GM12878 (cell line): ENCODE data around the gene C8G. TPM values are rescaled to one million over a fixed set of nuclear protein-coding genes. Genes with fewer than 3 reads are reported as not detected.

ENCODE experiments used
- ATAC-seq: fragments of 200-7000 bp; cut with Tn5 transposase; 3 replicates; pipeline ENCODE4 v1.9.1; 2020; ENCODE audit warnings: mild to moderate bottlenecking, moderate library complexity
- BruUV-seq: library from RNA; stranded (reverse); fragments of 400-500 nt; replicated peaks from 2 replicates; lab custom pipeline; 2021; lab: Mats Ljungman, UMichigan
- CTCF ChIA-PET: fragments of 300-600 bp; sonication (Branson Sonifier 250); formaldehyde crosslinking; extraction: SDS; loops from one replicate; lab custom pipeline; 2021; ENCODE audit warnings: inconsistent platforms; lab: Yijun Ruan, JAX
- POLR2A ChIA-PET: fragments of 350-600 bp; formaldehyde crosslinking; extraction: SDS; loops from one replicate; lab custom pipeline; 2021; ENCODE audit warnings: inconsistent platforms; lab: Charles Lee
- RAD21 ChIA-PET: fragments of 300-600 bp; sonication (Branson Sonifier 250); formaldehyde crosslinking; loops from one replicate; lab custom pipeline; 2023; ENCODE audit warnings: antibody characterized with exemption; ENCODE audit not compliant: unreplicated experiment; lab: Charles Lee
- SMC1A ChIA-PET: fragments of 300-600 bp; sonication (Branson Sonifier 250); formaldehyde crosslinking; loops from one replicate; lab custom pipeline; 2023; ENCODE audit not compliant: unreplicated experiment, uncharacterized antibody; lab: Charles Lee
- DNase-seq: peaks from one replicate; pipeline ENCODE4 v3.0.0-alpha.2; 2011; ENCODE audit warnings: low read depth, low spot score
- FAIRE-seq: peaks from 3 replicates; lab custom pipeline; 2011; peaks lifted over from hg19 to GRCh38; lab: Jason Lieb, UNC
- H2AFZ ChIP-seq: 2 replicates; pipeline ENCODE4 v1.6.0; 2011; ENCODE audit warnings: low read depth, low read length, control low read depth; ENCODE audit not compliant: control insufficient read depth
- H3K27ac ChIP-seq: 2 replicates; pipeline ENCODE4 v1.5.1; 2011; ENCODE audit warnings: control low read depth; ENCODE audit not compliant: control insufficient read depth, insufficient read depth
- H3K27me3 ChIP-seq, 2 experiments: replicated peaks in 1 of 2; 2 replicates each; pipeline versions ENCODE4 v1.6.0 to v1.6.1; 2011; ENCODE audit warnings: low read length in 1 of 2; ENCODE audit not compliant: control insufficient read depth in 2 of 2, insufficient read depth in 2 of 2
- H3K36me3 ChIP-seq, 2 experiments: 2 replicates each; pipeline ENCODE4 v1.5.1; 2011; ENCODE audit warnings: low read length in 1 of 2; ENCODE audit not compliant: control insufficient read depth in 2 of 2, insufficient read depth in 2 of 2
- H3K4me1 ChIP-seq: 2 replicates; pipeline ENCODE4 v1.6.1; 2011; ENCODE audit warnings: mild to moderate bottlenecking, low read length, moderate library complexity, mixed read lengths; ENCODE audit not compliant: control insufficient read depth, insufficient read depth
- H3K4me2 ChIP-seq: 2 replicates; pipeline ENCODE4 v1.6.0; 2011; ENCODE audit warnings: control low read depth; ENCODE audit not compliant: control insufficient read depth, insufficient read depth
- H3K4me3 ChIP-seq: fragments of 200-600 bp; sonication (generic); 2 replicates; pipeline ENCODE4 v1.5.1; 2016
- H3K79me2 ChIP-seq: 2 replicates; pipeline ENCODE4 v1.6.0; 2011; ENCODE audit warnings: low read length; ENCODE audit not compliant: control insufficient read depth, insufficient read depth
- H3K9ac ChIP-seq: 2 replicates; pipeline ENCODE4 v1.8.0; 2011; ENCODE audit warnings: low read length, control low read depth, mixed read lengths; ENCODE audit not compliant: control insufficient read depth, insufficient read depth
- H3K9me3 ChIP-seq: replicated peaks from 3 replicates; pipeline ENCODE4 v1.5.1; 2011; ENCODE audit warnings: mild to moderate bottlenecking, low read length; ENCODE audit not compliant: control insufficient read depth, insufficient read depth
- H4K20me1 ChIP-seq: 2 replicates; pipeline ENCODE4 v1.6.0; 2011; ENCODE audit not compliant: control insufficient read depth, insufficient read depth
- CEBPB ChIP-seq, 2 experiments: fragments of 150-350 bp in 1 of 2; IDR thresholded peaks; 2 replicates each; pipeline ENCODE4 v1.6.1; 2012 to 2014; ENCODE audit warnings: low read depth in 2 of 2, low read length in 2 of 2, borderline replicate concordance in 1 of 2, inconsistent platforms in 1 of 2
- CHD1 ChIP-seq: IDR thresholded peaks from 2 replicates; pipeline ENCODE4 v1.6.1; 2012; ENCODE audit warnings: low read depth, low read length, improper control_type of control experiment
- ETV6 ChIP-seq, 2 experiments: fragments of 450-650 bp in 1 of 2; IDR thresholded peaks in 1 of 2; conservative IDR thresholded peaks in 1 of 2; 2 replicates each; pipeline ENCODE4 v1.6.1; 2014; ENCODE audit warnings: antibody characterized with exemption in 1 of 2, borderline replicate concordance in 1 of 2, low read depth in 1 of 2, mild to moderate bottlenecking in 1 of 2, moderate library complexity in 1 of 2
- FOXM1 ChIP-seq: IDR thresholded peaks from 2 replicates; pipeline ENCODE4 v1.6.1; 2012; ENCODE audit warnings: low read depth, mild to moderate bottlenecking, inconsistent platforms, low read length, moderate library complexity
- PKNOX1 ChIP-seq: fragments of 450-650 bp; IDR thresholded peaks from 2 replicates; pipeline ENCODE4 v1.6.1; 2016; ENCODE audit warnings: mild to moderate bottlenecking
- RCOR1 ChIP-seq: conservative IDR thresholded peaks from 2 replicates; pipeline ENCODE4 v1.6.1; 2012; ENCODE audit warnings: low read depth, low read length, improper control_type of control experiment
- RFX5 ChIP-seq: IDR thresholded peaks from 2 replicates; pipeline ENCODE4 v1.6.1; 2011; ENCODE audit warnings: low read depth, low read length, improper control_type of control experiment
- SMARCA5 ChIP-seq: fragments of 450-650 bp; IDR thresholded peaks from 2 replicates; pipeline ENCODE4 v1.6.1; 2017; ENCODE audit warnings: mild to moderate bottlenecking
- WRNIP1 ChIP-seq: IDR thresholded peaks from 2 replicates; pipeline ENCODE4 v1.6.1; 2011; ENCODE audit warnings: low read depth, low read length, improper control_type of control experiment, borderline replicate concordance
- ZZZ3 ChIP-seq: IDR thresholded peaks from 2 replicates; pipeline ENCODE4 v1.6.1; 2011; ENCODE audit warnings: low read depth; ENCODE audit not compliant: control insufficient read depth, insufficient read length
- WGBS: methylation state at CpG from one replicate; pipeline ENCODE4 v1.1.6; 2016; ENCODE audit warnings: low lambda C conversion rate; ENCODE audit not compliant: insufficient replicate concordance, insufficient coverage; ENCODE audit errors: missing lambda C conversion rate; 5-methylcytosine and 5-hydroxymethylcytosine counted together
- in situ Hi-C: fragments of 300-500 bp; cut with MboI; formaldehyde crosslinking; loops from 9 replicates; pipeline ENCODE4 v1.14.3; 2018; ENCODE audit warnings: mixed read lengths
- intact Hi-C: fragments of 100-400 bp; cut with micrococcal nuclease; formaldehyde crosslinking; loops from one replicate; pipeline ENCODE4 v1.14.2; 2022; ENCODE audit not compliant: unreplicated experiment
- polyA plus RNA-seq, 11 experiments: library from polyadenylated mRNA; depleted of rRNA in 4 of 11; unstranded in 6 of 11; stranded (reverse) in 5 of 11; fragments of >200 nt; fragmentation: Nextera tagmentation in 4 of 11; fragmentation: Illumina TruSeq in 1 of 11; extraction: Ambion mirVana in 4 of 11; extraction: Trizol in 1 of 11; gene quantifications; 1 replicate in 1 of 11; 2 replicates in 10 of 11; pipeline versions ENCODE4 v1.2.1 to v1.2.3, GENCODE V29; 2011 to 2016; ENCODE audit warnings: inconsistent platforms in 2 of 11, missing spikeins in 2 of 11, low read depth in 1 of 11
- total RNA-seq, 4 experiments: library from RNA; depleted of rRNA in 3 of 4; stranded (reverse); fragments of >200 nt in 3 of 4; fragmentation: Illumina TruSeq in 1 of 4; extraction: Trizol in 1 of 4; gene quantifications; 2 replicates each; pipeline versions ENCODE4 v1.2.1 to v1.2.3, GENCODE V29; 2013 to 2021
- TF ChIP-seq, protein P1 (sequence below): IDR thresholded peaks from 2 replicates; pipeline ENCODE4 v1.6.1; 2012; ENCODE audit warnings: improper control_type of control experiment, low read depth, low read length; ENCODE audit not compliant: insufficient replicate concordance
- TF ChIP-seq, protein P2 (sequence below): IDR thresholded peaks from 2 replicates; pipeline ENCODE4 v1.6.1; 2011; ENCODE audit warnings: low read depth, mild to moderate bottlenecking, low read length, moderate library complexity, borderline replicate concordance; ENCODE audit errors: extremely low read depth

Gene C8G
- total and polyA plus RNA-seq, 10 of the 15 experiments (the other 5 are each of a cell fraction or from before 2014, with no cell fraction given): 0.26 to 0.69 (median 0.50) TPM; not detected in 7

DNA sequence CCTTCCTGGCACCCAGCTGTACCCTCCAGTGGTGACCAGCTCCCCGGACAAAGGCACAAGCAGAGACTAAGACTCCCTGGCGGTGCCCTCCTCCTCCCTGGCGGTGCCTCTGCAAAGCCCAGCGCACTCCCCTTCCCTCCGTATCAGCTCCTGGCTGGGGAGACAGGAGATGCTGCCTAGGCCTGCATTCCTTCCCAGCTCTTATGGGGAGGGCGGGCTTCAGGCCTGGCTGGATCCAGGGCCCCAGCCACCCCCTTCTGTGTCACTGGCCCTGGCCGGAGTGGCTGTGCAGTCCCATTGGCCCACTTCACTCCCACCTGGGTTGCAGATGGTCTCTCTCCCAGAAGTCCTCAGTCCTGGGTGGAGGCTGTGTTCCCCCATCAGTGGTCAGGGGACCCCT, 13.4 kb downstream of the C8G start:
- H3K36me3 ChIP-seq: no peaks in the 10 kb centered on the region
- ChIA-PET POLR2A (no interaction called here), RAD21 (no interaction called here), CTCF (no interaction called here), SMC1A (no interaction called here)
- intact Hi-C loops (no loop called here), in situ Hi-C loops (no loop called here)
- H2AFZ ChIP-seq: no peak overlapping the region
- no peaks in the 10 kb centered on the region for H3K79me2 ChIP-seq
- H3K4me3 ChIP-seq: no peak overlapping the region
- no peak overlapping the region for H3K4me2 ChIP-seq
- H3K27me3 ChIP-seq: no peaks in the 10 kb centered on the region
- no peak overlapping the region for H3K27ac ChIP-seq
- no peaks in the 10 kb centered on the region for H4K20me1 ChIP-seq
- H3K4me1 ChIP-seq: no peaks in the 10 kb centered on the region
- DNase-seq: no peak
- no peak for FAIRE-seq
- no peak overlapping the region for H3K9ac ChIP-seq
- no TSS peak for BruUV-seq
- no peaks in the 10 kb centered on the region for H3K9me3 ChIP-seq
- TF ChIP-seq, protein P1, sequence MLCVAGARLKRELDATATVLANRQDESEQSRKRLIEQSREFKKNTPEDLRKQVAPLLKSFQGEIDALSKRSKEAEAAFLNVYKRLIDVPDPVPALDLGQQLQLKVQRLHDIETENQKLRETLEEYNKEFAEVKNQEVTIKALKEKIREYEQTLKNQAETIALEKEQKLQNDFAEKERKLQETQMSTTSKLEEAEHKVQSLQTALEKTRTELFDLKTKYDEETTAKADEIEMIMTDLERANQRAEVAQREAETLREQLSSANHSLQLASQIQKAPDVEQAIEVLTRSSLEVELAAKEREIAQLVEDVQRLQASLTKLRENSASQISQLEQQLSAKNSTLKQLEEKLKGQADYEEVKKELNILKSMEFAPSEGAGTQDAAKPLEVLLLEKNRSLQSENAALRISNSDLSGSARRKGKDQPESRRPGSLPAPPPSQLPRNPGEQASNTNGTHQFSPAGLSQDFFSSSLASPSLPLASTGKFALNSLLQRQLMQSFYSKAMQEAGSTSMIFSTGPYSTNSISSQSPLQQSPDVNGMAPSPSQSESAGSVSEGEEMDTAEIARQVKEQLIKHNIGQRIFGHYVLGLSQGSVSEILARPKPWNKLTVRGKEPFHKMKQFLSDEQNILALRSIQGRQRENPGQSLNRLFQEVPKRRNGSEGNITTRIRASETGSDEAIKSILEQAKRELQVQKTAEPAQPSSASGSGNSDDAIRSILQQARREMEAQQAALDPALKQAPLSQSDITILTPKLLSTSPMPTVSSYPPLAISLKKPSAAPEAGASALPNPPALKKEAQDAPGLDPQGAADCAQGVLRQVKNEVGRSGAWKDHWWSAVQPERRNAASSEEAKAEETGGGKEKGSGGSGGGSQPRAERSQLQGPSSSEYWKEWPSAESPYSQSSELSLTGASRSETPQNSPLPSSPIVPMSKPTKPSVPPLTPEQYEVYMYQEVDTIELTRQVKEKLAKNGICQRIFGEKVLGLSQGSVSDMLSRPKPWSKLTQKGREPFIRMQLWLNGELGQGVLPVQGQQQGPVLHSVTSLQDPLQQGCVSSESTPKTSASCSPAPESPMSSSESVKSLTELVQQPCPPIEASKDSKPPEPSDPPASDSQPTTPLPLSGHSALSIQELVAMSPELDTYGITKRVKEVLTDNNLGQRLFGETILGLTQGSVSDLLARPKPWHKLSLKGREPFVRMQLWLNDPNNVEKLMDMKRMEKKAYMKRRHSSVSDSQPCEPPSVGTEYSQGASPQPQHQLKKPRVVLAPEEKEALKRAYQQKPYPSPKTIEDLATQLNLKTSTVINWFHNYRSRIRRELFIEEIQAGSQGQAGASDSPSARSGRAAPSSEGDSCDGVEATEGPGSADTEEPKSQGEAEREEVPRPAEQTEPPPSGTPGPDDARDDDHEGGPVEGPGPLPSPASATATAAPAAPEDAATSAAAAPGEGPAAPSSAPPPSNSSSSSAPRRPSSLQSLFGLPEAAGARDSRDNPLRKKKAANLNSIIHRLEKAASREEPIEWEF: no peak
- TF ChIP-seq WRNIP1: no peak
- no peak for TF ChIP-seq ZZZ3
- TF ChIP-seq FOXM1: no peak
- TF ChIP-seq CHD1: no peak
- no peak for TF ChIP-seq SMARCA5
- TF ChIP-seq CEBPB (IDR thresholded peaks at IDR 0.05; ENCODE audit: borderline replicate concordance in 1 of 2, low read depth in 2 of 2, low read length in 2 of 2): no peak
- no peak for TF ChIP-seq ETV6 (conservative IDR thresholded peaks at IDR 0.05 in 1 of 2, IDR thresholded peaks at IDR 0.05 in 1 of 2; ENCODE audit: borderline replicate concordance in 1 of 2, low read depth in 1 of 2)
- TF ChIP-seq RCOR1: no peak
- no peak for TF ChIP-seq RFX5
- TF ChIP-seq, protein P2, sequence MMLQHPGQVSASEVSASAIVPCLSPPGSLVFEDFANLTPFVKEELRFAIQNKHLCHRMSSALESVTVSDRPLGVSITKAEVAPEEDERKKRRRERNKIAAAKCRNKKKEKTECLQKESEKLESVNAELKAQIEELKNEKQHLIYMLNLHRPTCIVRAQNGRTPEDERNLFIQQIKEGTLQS: no peak
- no peak for TF ChIP-seq PKNOX1
- WGBS: 41% methylated on average over 7 of the region's 7 CpGs
- no peak for ATAC-seq
